DND-41 (cell line): ENCODE data around the gene KLF18.

Source experiments
- ATAC-seq: fragments of 200-7000 bp; cut with Tn5 transposase; 3 replicates; pipeline ENCODE4 v1.9.1; 2021; ENCODE audit warnings: low read depth; ENCODE audit not compliant: insufficient read depth
- DNase-seq: peaks from one replicate; pipeline ENCODE4 v3.0.0-alpha.2; 2020
- H2AFZ ChIP-seq: 2 replicates; pipeline ENCODE4 v1.6.0; 2012; ENCODE audit warnings: low read depth, low read length
- H3K27ac ChIP-seq: 2 replicates; pipeline ENCODE4 v1.5.1; 2012; ENCODE audit warnings: low read length, inconsistent platforms
- H3K27me3 ChIP-seq: fragments of 200-600 bp; sonication (generic); 2 replicates; pipeline ENCODE4 v1.6.0; 2012; ENCODE audit warnings: low read length, mild to moderate bottlenecking, inconsistent platforms; ENCODE audit not compliant: insufficient read depth, poor library complexity
- H3K36me3 ChIP-seq: 2 replicates; pipeline ENCODE4 v1.5.1; 2012; ENCODE audit warnings: low read length, inconsistent platforms; ENCODE audit not compliant: insufficient read depth
- H3K4me1 ChIP-seq: 2 replicates; pipeline ENCODE4 v1.5.1; 2012; ENCODE audit warnings: mild to moderate bottlenecking, low read length; ENCODE audit not compliant: insufficient read depth
- H3K4me2 ChIP-seq: 2 replicates; pipeline ENCODE4 v1.6.0; 2012; ENCODE audit warnings: mild to moderate bottlenecking, moderate library complexity, low read length, inconsistent platforms; ENCODE audit not compliant: insufficient read depth
- H3K4me3 ChIP-seq, 2 experiments: fragments of 200-600 bp in 1 of 2; shearing (Covaris generic) in 1 of 2; 2 replicates each; pipeline ENCODE4 v1.5.1; 2012 to 2016; ENCODE audit warnings: inconsistent platforms in 2 of 2, low read length in 2 of 2, mild to moderate bottlenecking in 2 of 2, low read depth in 1 of 2, moderate library complexity in 1 of 2
- H3K79me2 ChIP-seq: 2 replicates; pipeline ENCODE4 v1.6.0; 2012; ENCODE audit warnings: low read length, inconsistent platforms; ENCODE audit not compliant: insufficient read depth
- H3K9ac ChIP-seq: 2 replicates; pipeline ENCODE4 v1.6.0; 2012; ENCODE audit warnings: low read depth, mild to moderate bottlenecking, inconsistent platforms, low read length, moderate library complexity
- H3K9me3 ChIP-seq: 2 replicates; pipeline ENCODE4 v1.5.1; 2012; ENCODE audit warnings: low read length, moderate library complexity, mild to moderate bottlenecking, inconsistent platforms; ENCODE audit not compliant: insufficient read depth, severe bottlenecking
- H4K20me1 ChIP-seq: 2 replicates; pipeline ENCODE4 v1.6.0; 2012; ENCODE audit warnings: low read length; ENCODE audit not compliant: insufficient read depth
- EZH2 ChIP-seq: IDR thresholded peaks from 3 replicates; pipeline ENCODE4 v1.6.1; 2012; ENCODE audit warnings: borderline replicate concordance, low read depth, mild to moderate bottlenecking, moderate library complexity, low read length, inconsistent platforms; ENCODE audit not compliant: severe bottlenecking
- TF ChIP-seq, protein P1 (sequence below): IDR thresholded peaks from 2 replicates; pipeline ENCODE4 v1.5.1; 2012; ENCODE audit warnings: borderline replicate concordance, low read length, moderate library complexity, mild to moderate bottlenecking; ENCODE audit not compliant: poor library complexity, severe bottlenecking; ENCODE audit errors: extremely low read depth

Gene KLF18

DNA sequence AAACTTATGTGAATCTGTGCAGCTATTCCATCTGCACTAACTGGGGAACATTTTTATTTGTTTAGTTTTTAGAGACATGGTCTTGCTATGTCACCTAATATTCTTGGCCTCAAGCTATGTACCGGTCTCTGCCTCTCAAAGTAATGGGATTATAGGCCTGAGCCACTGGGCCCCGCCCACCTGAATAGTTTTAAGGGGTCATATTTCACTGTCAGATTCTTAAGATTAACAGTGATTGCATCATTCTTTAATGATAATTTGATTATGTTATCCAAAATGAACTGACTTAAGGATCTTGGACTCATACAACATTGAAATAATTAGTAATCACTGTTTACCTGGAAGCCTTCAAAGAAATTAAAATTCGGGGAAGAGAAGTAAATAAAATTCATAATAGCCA is 12.6 kb upstream of the KLF18 start:
- H3K4me3 ChIP-seq = no peak overlapping the region
- no peak for ATAC-seq
- no peak overlapping the region for H3K4me2 ChIP-seq
- H3K36me3 ChIP-seq = no peaks in the 10 kb centered on the region
- no peaks in the 10 kb centered on the region for H3K79me2 ChIP-seq
- TF ChIP-seq, protein P1, sequence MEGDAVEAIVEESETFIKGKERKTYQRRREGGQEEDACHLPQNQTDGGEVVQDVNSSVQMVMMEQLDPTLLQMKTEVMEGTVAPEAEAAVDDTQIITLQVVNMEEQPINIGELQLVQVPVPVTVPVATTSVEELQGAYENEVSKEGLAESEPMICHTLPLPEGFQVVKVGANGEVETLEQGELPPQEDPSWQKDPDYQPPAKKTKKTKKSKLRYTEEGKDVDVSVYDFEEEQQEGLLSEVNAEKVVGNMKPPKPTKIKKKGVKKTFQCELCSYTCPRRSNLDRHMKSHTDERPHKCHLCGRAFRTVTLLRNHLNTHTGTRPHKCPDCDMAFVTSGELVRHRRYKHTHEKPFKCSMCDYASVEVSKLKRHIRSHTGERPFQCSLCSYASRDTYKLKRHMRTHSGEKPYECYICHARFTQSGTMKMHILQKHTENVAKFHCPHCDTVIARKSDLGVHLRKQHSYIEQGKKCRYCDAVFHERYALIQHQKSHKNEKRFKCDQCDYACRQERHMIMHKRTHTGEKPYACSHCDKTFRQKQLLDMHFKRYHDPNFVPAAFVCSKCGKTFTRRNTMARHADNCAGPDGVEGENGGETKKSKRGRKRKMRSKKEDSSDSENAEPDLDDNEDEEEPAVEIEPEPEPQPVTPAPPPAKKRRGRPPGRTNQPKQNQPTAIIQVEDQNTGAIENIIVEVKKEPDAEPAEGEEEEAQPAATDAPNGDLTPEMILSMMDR = no peak
- no peak for TF ChIP-seq EZH2
- H3K4me1 ChIP-seq = no peaks in the 10 kb centered on the region
- H2AFZ ChIP-seq = no peak overlapping the region
- DNase-seq = no peak
- H3K27ac ChIP-seq = no peak overlapping the region
- no peaks in the 10 kb centered on the region for H4K20me1 ChIP-seq
- peaks cover 12% of the 10 kb centered on the region for H3K27me3 ChIP-seq
- no peak overlapping the region for H3K9ac ChIP-seq
- H3K9me3 ChIP-seq = no peaks in the 10 kb centered on the region

DNA sequence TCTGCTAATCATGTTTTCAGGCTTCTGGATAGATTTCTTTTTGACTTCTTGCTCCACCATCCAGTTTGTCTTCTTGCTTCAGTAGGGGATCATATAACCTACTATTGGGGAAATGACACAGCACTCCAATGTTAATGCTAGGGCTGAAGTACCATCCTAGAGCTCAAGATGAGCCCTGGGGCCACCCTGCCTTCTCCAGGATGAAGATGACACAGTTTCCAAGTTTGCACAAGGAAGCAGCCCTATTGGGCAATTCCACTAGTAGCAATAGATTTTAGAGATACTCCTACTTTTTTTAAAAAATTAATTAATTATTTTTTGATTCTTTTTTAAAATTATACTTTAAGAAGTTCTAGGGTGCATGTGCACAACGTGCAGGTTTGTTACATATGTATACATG is 11.3 kb upstream of the KLF18 start:
- Histone ChIP-seq H3K4me3 (no peak overlapping the region), H3K9me3 (no peaks in the 10 kb centered on the region), H3K27ac (no peak overlapping the region), H2AFZ (no peak overlapping the region), H3K27me3 (peaks cover 12% of the 10 kb centered on the region), H4K20me1 (no peaks in the 10 kb centered on the region), H3K79me2 (no peaks in the 10 kb centered on the region), H3K36me3 (no peaks in the 10 kb centered on the region), H3K4me2 (no peak overlapping the region), H3K9ac (no peak overlapping the region), H3K4me1 (no peaks in the 10 kb centered on the region)
- DNase-seq (no peak), ATAC-seq (no peak)
- TF ChIP-seq, protein P1 = no peak
- no peak for TF ChIP-seq EZH2

DNA sequence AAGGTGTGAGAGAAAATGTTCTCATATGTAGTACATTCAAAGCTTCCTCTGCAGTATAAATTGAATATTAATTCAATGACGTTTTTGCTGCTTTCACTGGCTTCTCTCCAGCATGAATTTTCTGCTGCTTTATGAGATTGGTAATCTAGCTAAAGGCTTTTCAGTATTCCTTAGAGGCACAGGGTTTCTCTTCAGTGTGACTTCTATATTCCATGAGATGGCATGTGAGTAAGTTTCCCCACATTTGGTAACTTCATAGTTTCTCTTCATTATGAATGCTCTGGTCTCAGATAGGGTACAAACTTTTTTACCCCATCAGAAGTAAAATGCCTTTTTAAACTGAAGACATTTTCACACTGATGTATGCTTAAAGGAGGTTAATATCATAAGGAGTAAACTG is 10.4 kb upstream of the KLF18 start:
- Histone ChIP-seq H3K4me1 (no peaks in the 10 kb centered on the region), H3K4me2 (no peak overlapping the region), H3K9me3 (no peaks in the 10 kb centered on the region), H3K79me2 (no peaks in the 10 kb centered on the region), H3K27ac (no peak overlapping the region), H3K27me3 (peaks cover 12% of the 10 kb centered on the region), H4K20me1 (no peaks in the 10 kb centered on the region), H2AFZ (no peak overlapping the region), H3K36me3 (no peaks in the 10 kb centered on the region), H3K9ac (no peak overlapping the region), H3K4me3 (no peak overlapping the region)
- TF ChIP-seq, protein P1 = no peak
- no peak for TF ChIP-seq EZH2
- no peak for DNase-seq
- no peak for ATAC-seq

GRCh38 chr1:44151332-44151731 is 9.9 kb upstream of the KLF18 start:
- no peak for TF ChIP-seq EZH2
- Histone ChIP-seq H3K79me2 (no peaks in the 10 kb centered on the region), H3K36me3 (no peaks in the 10 kb centered on the region), H3K9me3 (no peaks in the 10 kb centered on the region), H3K27me3 (peaks cover 12% of the 10 kb centered on the region), H2AFZ (no peak overlapping the region), H3K4me1 (no peaks in the 10 kb centered on the region), H3K4me2 (no peak overlapping the region), H3K4me3 (no peak overlapping the region), H3K9ac (no peak overlapping the region), H4K20me1 (no peaks in the 10 kb centered on the region), H3K27ac (no peak overlapping the region)
- ATAC-seq (no peak), DNase-seq (no peak)
